K562 (cell line): ENCODE results near the gene ZNF562.

ENCODE experiments used
- CTCF ChIP-seq, 3 experiments: IDR thresholded peaks in 2 of 3; conservative IDR thresholded peaks in 1 of 3; 2 replicates each; pipeline ENCODE4 v1.5.1; 2011 to 2012; ENCODE audit warnings: low read length in 3 of 3, mild to moderate bottlenecking in 3 of 3, control low read depth in 2 of 3, improper control_type of control experiment in 1 of 3, inconsistent platforms in 1 of 3, low read depth in 1 of 3, mixed read lengths in 1 of 3, moderate library complexity in 1 of 3; ENCODE audit not compliant: insufficient read depth in 2 of 3
- EZH2 ChIP-seq: IDR thresholded peaks from 2 replicates; pipeline ENCODE4 v1.6.1; 2012; ENCODE audit warnings: low read depth, mild to moderate bottlenecking, inconsistent platforms, low read length, borderline replicate concordance
- POLR2A ChIP-seq: fragments of 450-650 bp; conservative IDR thresholded peaks from 2 replicates; pipeline ENCODE4 v1.6.1; 2016
- ZBTB34 ChIP-seq: fragments of 250-450 bp; sonication (Bioruptor Pico); IDR thresholded peaks from 2 replicates; pipeline ENCODE4 v1.8.0; 2021; ENCODE audit warnings: mild to moderate bottlenecking, moderate library complexity

GRCh38 chr19:9608912-9609311, 66.0 kb downstream of the ZNF562 start:
- TF ChIP-seq EZH2 (no peak), POLR2A (no peak), ZBTB34 (no peak), CTCF (IDR thresholded peaks at IDR 0.05 in 2 of 3, conservative IDR thresholded peaks at IDR 0.05 in 1 of 3; ENCODE audit: insufficient read depth in 2 of 3, low read depth in 1 of 3, low read length in 3 of 3) (no peak)
